Caco-2 (cell line): Measurements from ENCODE around the gene ZNF735. TPM values are rescaled to one million over a fixed set of nuclear protein-coding genes. Genes with fewer than 3 reads are reported as not detected.

ENCODE experiments used
- BruUV-seq: library from RNA; stranded (reverse); fragments of 400-500 nt; replicated peaks from 2 replicates; lab custom pipeline; 2021; lab: Mats Ljungman, UMichigan
- CTCF ChIA-PET: fragments of 300-600 bp; sonication (Branson Sonifier 250); formaldehyde crosslinking; loops from one replicate; lab custom pipeline; 2022; ENCODE audit warnings: antibody characterized with exemption; lab: Charles Lee
- POLR2A ChIA-PET: fragments of 300-600 bp; sonication (Branson Sonifier 250); formaldehyde crosslinking; loops from one replicate; lab custom pipeline; 2022; ENCODE audit warnings: antibody characterized with exemption; lab: Charles Lee
- DNase-seq, 2 experiments: peaks; one replicate each; pipeline versions ENCODE4 v3.0.0 to v3.0.0-alpha.2; 2020 to 2022
- H3K27me3 ChIP-seq: replicated peaks from 2 replicates; pipeline ENCODE4 v1.6.0; 2011; ENCODE audit warnings: low read length; ENCODE audit not compliant: control insufficient read depth, insufficient read depth
- H3K36me3 ChIP-seq: 2 replicates; pipeline ENCODE4 v1.5.1; 2011; ENCODE audit warnings: low read length; ENCODE audit not compliant: control insufficient read depth, insufficient read depth
- H3K4me1 ChIP-seq: fragments of 250-450 bp; sonication (Bioruptor Pico); 2 replicates; pipeline ENCODE4 v1.5.1; 2020; ENCODE audit warnings: mild to moderate bottlenecking
- H3K4me3 ChIP-seq: 2 replicates; pipeline ENCODE4 v1.5.1; 2011; ENCODE audit warnings: low read depth, mild to moderate bottlenecking, control low read depth, low read length
- H3K9me3 ChIP-seq: fragments of 250-450 bp; sonication (Bioruptor Pico); 2 replicates; pipeline ENCODE4 v1.5.1; 2020; ENCODE audit warnings: mild to moderate bottlenecking, moderate library complexity
- H3K27ac Mint-ChIP-seq: one replicate; pipeline ENCODE4 v1.8.0; 2022; ENCODE audit warnings: mixed read lengths; ENCODE audit not compliant: unreplicated experiment
- H3K27me3 Mint-ChIP-seq: one replicate; pipeline ENCODE4 v1.8.0; 2022; ENCODE audit warnings: mixed read lengths; ENCODE audit not compliant: insufficient read depth, unreplicated experiment
- H3K36me3 Mint-ChIP-seq: one replicate; pipeline ENCODE4 v1.8.0; 2022; ENCODE audit warnings: mild to moderate bottlenecking, mixed read lengths; ENCODE audit not compliant: insufficient read depth, unreplicated experiment
- H3K4me1 Mint-ChIP-seq: one replicate; pipeline ENCODE4 v1.8.0; 2022; ENCODE audit warnings: low read depth, mixed read lengths; ENCODE audit not compliant: unreplicated experiment
- H3K4me3 Mint-ChIP-seq: one replicate; pipeline ENCODE4 v1.8.0; 2022; ENCODE audit warnings: mild to moderate bottlenecking, moderate library complexity, mixed read lengths; ENCODE audit not compliant: unreplicated experiment
- H3K9me3 Mint-ChIP-seq: one replicate; pipeline ENCODE4 v1.8.0; 2022; ENCODE audit warnings: mixed read lengths; ENCODE audit not compliant: unreplicated experiment
- CTCF ChIP-seq, 2 experiments: fragments of 200-600 bp in 1 of 2; IDR thresholded peaks; 1 replicate in 1 of 2; 2 replicates in 1 of 2; pipeline versions ENCODE4 v1.5.1 to v1.8.0; 2011 to 2022; ENCODE audit warnings: antibody characterized with exemption in 1 of 2, control low read depth in 1 of 2, inconsistent platforms in 1 of 2, low read depth in 1 of 2, low read length in 1 of 2, mild to moderate bottlenecking in 1 of 2, moderate library complexity in 1 of 2; ENCODE audit not compliant: insufficient read depth in 1 of 2, severe bottlenecking in 1 of 2, unreplicated experiment in 1 of 2
- intact Hi-C: fragments of 100-400 bp; cut with micrococcal nuclease; formaldehyde crosslinking; loops from one replicate; pipeline ENCODE4 v1.10.0; 2022; ENCODE audit not compliant: unreplicated experiment
- total RNA-seq: library from RNA; stranded (reverse); gene quantifications from 2 replicates; pipeline ENCODE4 v1.2.3, GENCODE V29; 2022

The ZNF735 gene
- total RNA-seq, 1 experiment from 2014 or later: not detected

- ChIA-PET POLR2A (no interaction called here), CTCF (no interaction called here)
- H3K27ac Mint-ChIP-seq: no peak overlapping the region
- peaks cover 27% of the 10 kb centered on the region; the same call in 1 of the 2 replicates for H3K9me3 ChIP-seq
- no peaks in the 10 kb centered on the region for H3K4me1 ChIP-seq
- H3K27me3 ChIP-seq: no peaks in the 10 kb centered on the region
- TF ChIP-seq CTCF (IDR thresholded peaks at IDR 0.05; ENCODE audit: insufficient read depth in 1 of 2, low read depth in 1 of 2, low read length in 1 of 2, severe bottlenecking in 1 of 2, unreplicated experiment in 1 of 2): no peak
- DNase-seq: no peak
- no peak overlapping the region for H3K4me3 Mint-ChIP-seq
- H3K36me3 Mint-ChIP-seq: no peaks in the 10 kb centered on the region
- no TSS peak for BruUV-seq
- no peaks in the 10 kb centered on the region for H3K4me1 Mint-ChIP-seq
- H3K27me3 Mint-ChIP-seq: no peaks in the 10 kb centered on the region
- intact Hi-C loops: no loop called here
- H3K4me3 ChIP-seq: no peak overlapping the region
- peaks cover 44% of the 10 kb centered on the region for H3K9me3 Mint-ChIP-seq
- H3K36me3 ChIP-seq: no peaks in the 10 kb centered on the region
These were observed 59.4 kb downstream of the ZNF735 start for GRCh38 chr7:64266341-64266919.

Other genes with a start within 250 kb of the ZNF735 start
- gene ZNF722, start 208.4 kb upstream of the ZNF735 start, total RNA-seq: not detected in 2 replicates
- gene ZNF727, start 161.8 kb upstream of the ZNF735 start, total RNA-seq: not detected in 2 replicates
- gene ZNF679, start 21.3 kb downstream of the ZNF735 start, total RNA-seq: not detected in 2 replicates
- gene ZNF736, start 106.8 kb downstream of the ZNF735 start, total RNA-seq: 6.1 and 8.8 TPM in 2 replicates